ENCODE measurements around the gene TIMM29.
"Not testable (repeated sequence)": the region's sequence is repeated elsewhere in the genome, so short reads cannot be mapped to it uniquely, and the experiment has no call there.

The TIMM29 gene

GRCh38 chr19:10912619-10913018 lies 16.0 kb upstream of the TIMM29 start:
- no peak for DNase-seq (ENCODE audit: low read depth)

- no peak for DNase-seq (ENCODE audit: low read depth)
Measured at GRCh38 chr19:10913716-10914340, 14.8 kb upstream of the TIMM29 start.

- no peak for DNase-seq (ENCODE audit: low read depth)
Measured at GRCh38 chr19:10915130-10916091, 13.2 kb upstream of the TIMM29 start.

GRCh38 chr19:10916602-10917001 lies 12.0 kb upstream of the TIMM29 start:
- no peak for DNase-seq (ENCODE audit: low read depth)

- no peak for DNase-seq (ENCODE audit: low read depth)
Measured at GRCh38 chr19:10918359-10918758, 10.3 kb upstream of the TIMM29 start.

GRCh38 chr19:10919352-10920287 lies 9.0 kb upstream of the TIMM29 start:
- DNase-seq (ENCODE audit: low read depth): no peak

GRCh38 chr19:10920288-10920655 lies 8.3 kb upstream of the TIMM29 start:
- no peak for DNase-seq (ENCODE audit: low read depth)

GRCh38 chr19:10920781-10921180 lies 7.8 kb upstream of the TIMM29 start:
- no peak for DNase-seq (ENCODE audit: low read depth)

- DNase-seq (ENCODE audit: low read depth): no peak
Measured at GRCh38 chr19:10921199-10921909, 7.3 kb upstream of the TIMM29 start.

GRCh38 chr19:10921910-10922637 lies 6.5 kb upstream of the TIMM29 start:
- no peak for DNase-seq (ENCODE audit: low read depth)

GRCh38 chr19:10922638-10923014 lies 6.0 kb upstream of the TIMM29 start:
- no peak for DNase-seq (ENCODE audit: low read depth)

GRCh38 chr19:10923260-10924112 lies 5.1 kb upstream of the TIMM29 start:
- no peak for DNase-seq (ENCODE audit: low read depth)

GRCh38 chr19:10924597-10924996 lies 4.0 kb upstream of the TIMM29 start:
- no peak for DNase-seq (ENCODE audit: low read depth)

GRCh38 chr19:10927730-10928562 lies 665 bp upstream of the TIMM29 start:
- no peak for DNase-seq (ENCODE audit: low read depth)

- no peak for DNase-seq (ENCODE audit: low read depth)
Measured at GRCh38 chr19:10929402-10929794, 787 bp downstream of the TIMM29 start.

- no peak for DNase-seq (ENCODE audit: low read depth)
Measured at GRCh38 chr19:10935371-10936059, 6.9 kb downstream of the TIMM29 start.

- no peak for DNase-seq (ENCODE audit: low read depth)
Measured at GRCh38 chr19:10936661-10937084, 8.1 kb downstream of the TIMM29 start.

- DNase-seq (ENCODE audit: low read depth): not testable (repeated sequence)
Measured at GRCh38 chr19:10941649-10942048, 13.0 kb downstream of the TIMM29 start.

All from stimulated activated CD8-positive, alpha-beta memory T cell treated with anti-CD3 and anti-CD28 coated beads, Interleukin-12 subunit alpha, Interleukin-12 subunit beta, amount 100 ng/mL, for 4 hours (primary cell).